ENCODE data around the gene SRP68. TPM values are rescaled to one million over a fixed set of nuclear protein-coding genes. Genes with fewer than 3 reads are reported as not detected.
"Not testable (repeated sequence)": the region's sequence is repeated elsewhere in the genome, so short reads cannot be mapped to it uniquely, and the experiment has no call there.

Gene SRP68
- total RNA-seq, 1 donor, result 34.7 TPM

DNA sequence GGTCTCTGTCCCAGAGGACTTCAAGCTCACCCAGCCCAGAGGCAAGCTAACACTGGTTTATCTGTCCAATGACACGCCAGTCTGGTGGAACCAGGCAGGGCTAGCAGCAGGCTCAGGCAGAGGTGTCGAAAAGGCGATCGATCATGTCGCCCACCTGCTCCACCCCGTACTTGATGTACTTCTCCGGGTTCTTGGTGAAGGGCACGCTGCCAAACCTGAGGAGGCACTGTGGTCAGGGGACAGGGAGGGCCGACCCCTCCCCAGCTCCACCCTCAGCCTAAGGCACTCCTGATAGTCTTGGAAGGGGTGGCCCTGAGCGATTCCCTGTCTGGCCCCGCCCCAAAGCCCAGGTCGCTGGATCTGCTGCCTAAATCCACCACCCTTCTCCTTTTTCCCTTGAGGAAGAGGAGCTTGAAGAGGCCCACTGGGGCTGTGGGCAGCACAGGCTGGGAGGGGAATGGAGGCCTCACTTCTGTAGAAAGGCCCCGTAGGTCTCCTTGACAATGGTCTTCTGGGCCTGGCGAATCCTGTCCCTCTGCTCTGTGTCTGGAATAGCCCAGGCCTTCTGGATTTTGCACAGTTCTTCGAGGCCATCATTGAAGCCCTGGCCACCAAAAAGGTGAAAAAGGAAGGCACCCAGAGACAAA lies 11.3 kb upstream of the SRP68 start:
- H3K27me3 ChIP-seq (ENCODE audit: insufficient read depth, low read length), result peaks cover 11% of the 10 kb centered on the region
- H3K4me1 ChIP-seq (ENCODE audit: insufficient read depth, low read length), result peaks cover 15% of the 10 kb centered on the region
- no peaks in the 10 kb centered on the region for H3K9me3 ChIP-seq (ENCODE audit: low read depth, low read length)
- no peak overlapping the region for H3K4me3 ChIP-seq (ENCODE audit: low read length)

DNA sequence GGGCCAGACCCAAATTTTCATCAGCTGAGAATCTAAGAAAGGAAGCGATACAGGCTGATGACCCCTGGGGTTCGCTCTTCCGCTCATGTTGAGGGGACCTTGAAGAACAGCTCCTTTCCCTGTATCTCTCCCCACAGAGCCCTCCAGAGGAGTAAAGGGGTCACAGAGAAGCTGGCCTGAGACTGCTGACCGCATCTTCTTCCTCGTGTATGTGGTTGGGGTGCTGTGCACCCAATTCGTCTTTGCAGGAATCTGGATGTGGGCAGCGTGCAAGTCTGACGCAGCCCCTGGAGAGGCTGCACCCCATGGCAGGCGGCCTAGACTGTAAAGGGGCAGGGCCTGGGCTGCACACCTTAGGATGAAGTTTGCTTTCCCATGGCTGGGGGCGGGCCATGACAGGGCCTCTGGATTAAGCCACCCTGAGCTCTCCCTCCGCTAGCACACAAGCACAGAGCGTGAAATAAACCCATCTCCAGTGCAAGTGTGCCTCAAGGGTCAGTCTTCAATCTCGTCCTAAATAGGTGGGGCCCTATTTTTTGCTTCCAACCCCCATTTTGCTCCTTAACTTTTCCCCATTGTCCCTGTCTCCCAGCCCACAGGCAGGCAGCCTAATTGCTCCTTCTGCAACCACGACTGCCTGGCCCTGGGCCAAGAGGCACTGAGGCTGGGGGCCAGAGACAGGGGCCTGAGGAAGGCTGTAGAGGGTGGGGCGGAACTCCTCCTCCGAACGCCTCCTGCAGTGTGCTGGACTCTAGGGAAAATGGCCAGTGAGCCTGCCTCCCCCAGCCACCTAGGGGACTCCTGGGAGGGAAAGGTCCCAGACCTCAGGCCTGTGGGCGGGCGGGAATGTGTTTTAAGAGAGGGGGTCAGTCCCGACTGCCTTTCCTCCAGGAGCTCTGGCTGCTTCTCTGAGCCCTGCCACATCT lies 10.3 kb upstream of the SRP68 start:
- H3K4me3 ChIP-seq (ENCODE audit: low read length), result no peak overlapping the region
- peaks cover 21% of the 10 kb centered on the region for H3K27me3 ChIP-seq (ENCODE audit: insufficient read depth, low read length)
- H3K4me1 ChIP-seq (ENCODE audit: insufficient read depth, low read length), result peaks cover 21% of the 10 kb centered on the region
- no peaks in the 10 kb centered on the region for H3K9me3 ChIP-seq (ENCODE audit: low read depth, low read length)

DNA sequence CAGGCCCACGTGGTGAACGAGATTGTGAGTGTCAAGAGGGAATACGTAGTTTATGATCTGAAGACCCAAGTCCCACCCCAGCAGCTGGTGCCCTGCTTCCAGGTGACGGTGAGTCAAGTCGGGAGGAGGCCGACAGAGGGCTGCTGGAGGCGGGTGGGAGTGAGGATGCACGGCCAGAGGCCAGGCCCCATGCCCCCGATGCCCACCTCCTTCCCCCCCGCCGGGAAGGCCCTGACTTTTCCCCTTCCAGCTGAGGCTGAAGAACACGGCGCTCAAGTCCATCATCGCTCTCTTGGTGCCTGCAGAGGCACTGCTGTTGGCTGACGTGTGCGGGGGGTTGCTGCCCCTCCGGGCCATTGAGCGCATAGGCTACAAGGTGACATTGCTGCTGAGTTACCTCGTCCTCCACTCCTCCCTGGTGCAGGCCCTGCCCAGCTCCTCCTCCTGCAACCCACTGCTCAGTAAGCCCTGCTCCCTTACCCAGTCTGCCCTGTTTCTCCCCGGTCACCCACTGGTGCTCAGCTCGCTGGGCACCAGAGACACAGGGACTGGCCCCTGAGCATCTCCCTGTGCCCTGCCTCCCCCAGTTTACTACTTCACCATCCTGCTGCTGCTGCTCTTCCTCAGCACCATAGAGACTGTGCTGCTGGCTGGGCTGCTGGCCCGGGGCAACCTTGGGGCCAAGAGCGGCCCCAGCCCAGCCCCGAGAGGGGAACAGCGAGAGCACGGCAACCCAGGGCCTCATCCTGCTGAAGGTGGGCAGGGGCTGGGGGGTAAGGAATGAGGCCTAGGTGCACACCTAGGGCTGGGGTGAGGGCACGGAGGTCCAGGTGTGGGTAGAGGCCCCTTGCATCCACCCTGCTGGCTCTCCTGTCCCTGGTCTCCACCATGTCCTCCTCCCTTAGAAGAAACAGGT lies 9.2 kb upstream of the SRP68 start:
- peaks cover 32% of the 10 kb centered on the region for H3K4me1 ChIP-seq (ENCODE audit: insufficient read depth, low read length)
- H3K27me3 ChIP-seq (ENCODE audit: insufficient read depth, low read length), result peaks cover 31% of the 10 kb centered on the region
- H3K4me3 ChIP-seq (ENCODE audit: low read length), result no peak overlapping the region
- H3K9me3 ChIP-seq (ENCODE audit: low read depth, low read length), result no peaks in the 10 kb centered on the region

DNA sequence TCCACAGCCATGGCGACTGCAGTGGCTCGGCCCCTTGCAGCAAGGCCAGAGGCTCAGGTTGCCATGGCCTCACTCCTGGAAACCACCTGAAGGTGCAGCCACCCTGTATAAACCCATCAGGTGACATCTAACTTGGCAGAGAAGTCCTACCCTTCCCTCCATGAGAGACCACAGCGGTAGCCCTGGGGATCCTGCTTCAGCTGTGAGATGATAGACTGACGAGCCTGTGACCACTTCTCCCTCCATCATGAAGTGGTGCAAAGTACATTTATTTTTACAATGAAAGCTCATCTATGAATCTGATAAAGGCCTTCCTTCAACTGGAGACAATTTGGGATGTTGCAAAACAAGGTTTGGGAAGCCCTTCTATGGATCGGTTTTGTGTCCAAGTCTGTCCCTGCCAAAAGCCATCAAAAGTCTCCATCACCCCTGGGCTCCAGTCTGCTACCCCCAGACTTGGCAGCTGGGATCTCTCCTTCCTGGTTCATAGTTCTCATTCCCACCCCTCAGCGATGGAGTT lies 8.5 kb upstream of the SRP68 start:
- Histone ChIP-seq H3K4me3 (ENCODE audit: low read length) (no peak overlapping the region), H3K4me1 (ENCODE audit: insufficient read depth, low read length) (peaks cover 39% of the 10 kb centered on the region), H3K27me3 (ENCODE audit: insufficient read depth, low read length) (peaks cover 38% of the 10 kb centered on the region), H3K9me3 (ENCODE audit: low read depth, low read length) (no peaks in the 10 kb centered on the region)

DNA sequence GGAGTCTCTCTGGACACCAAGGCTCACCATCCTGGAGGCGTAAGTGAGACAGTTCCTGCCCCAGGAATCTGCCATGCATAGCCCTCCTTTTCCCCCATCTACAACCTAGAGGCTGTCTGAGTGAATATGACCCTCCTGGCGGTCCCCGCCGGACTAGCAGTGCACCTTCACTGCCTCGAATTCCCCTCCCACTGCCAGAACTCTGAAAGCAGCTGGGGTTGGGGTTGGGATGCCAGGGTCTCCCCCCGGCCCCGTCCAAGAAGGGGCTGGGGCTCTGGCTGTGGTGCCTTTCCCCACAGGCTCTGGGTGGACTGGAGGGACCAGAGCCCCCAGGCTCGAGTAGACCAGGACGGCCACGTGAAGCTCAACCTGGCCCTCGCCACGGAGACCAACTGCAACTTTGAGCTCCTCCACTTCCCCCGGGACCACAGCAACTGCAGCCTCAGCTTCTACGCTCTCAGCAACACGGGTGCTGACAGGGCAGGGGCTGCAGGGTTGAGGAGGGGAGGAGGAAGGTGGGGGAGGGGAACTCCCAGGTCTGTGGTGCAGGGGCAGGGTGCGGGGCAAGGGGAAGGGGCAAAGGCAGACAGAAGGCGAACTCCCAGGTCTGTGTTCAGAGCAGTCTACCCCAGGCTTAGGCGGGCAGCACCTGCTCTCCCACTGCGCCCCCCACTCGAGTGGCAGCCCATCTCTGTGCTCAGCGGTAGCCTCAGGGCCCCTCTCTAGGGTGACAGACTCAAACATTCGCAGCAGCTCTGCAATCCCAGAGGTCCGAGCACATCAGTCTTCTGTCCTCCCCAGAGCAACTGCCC lies 7.8 kb upstream of the SRP68 start:
- no peak overlapping the region for H3K4me3 ChIP-seq (ENCODE audit: low read length)
- peaks cover 46% of the 10 kb centered on the region for H3K4me1 ChIP-seq (ENCODE audit: insufficient read depth, low read length)
- H3K27me3 ChIP-seq (ENCODE audit: insufficient read depth, low read length), result peaks cover 45% of the 10 kb centered on the region
- no peaks in the 10 kb centered on the region for H3K9me3 ChIP-seq (ENCODE audit: low read depth, low read length)

DNA sequence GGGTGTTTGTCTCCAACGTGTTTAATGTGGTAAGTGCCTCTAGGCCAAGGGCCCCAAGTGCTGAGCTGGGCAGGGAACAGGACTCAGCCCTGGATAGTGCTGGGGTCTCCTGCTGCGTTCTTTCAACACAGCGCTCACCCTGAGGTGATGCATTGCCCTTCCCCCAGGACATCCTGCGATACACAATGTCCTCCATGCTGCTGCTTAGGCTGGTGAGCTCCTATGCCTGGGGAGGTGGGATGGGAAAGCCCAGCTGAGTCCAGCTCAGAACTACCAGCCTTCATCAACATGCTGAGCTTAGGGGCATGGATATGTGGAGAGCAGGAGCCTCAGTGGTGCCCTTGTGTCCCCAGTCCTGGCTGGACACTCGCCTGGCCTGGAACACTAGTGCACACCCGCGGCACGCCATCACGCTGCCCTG lies 7.2 kb upstream of the SRP68 start:
- H3K4me3 ChIP-seq (ENCODE audit: low read length), result no peak overlapping the region
- H3K4me1 ChIP-seq (ENCODE audit: insufficient read depth, low read length), result peaks cover 52% of the 10 kb centered on the region
- H3K9me3 ChIP-seq (ENCODE audit: low read depth, low read length), result no peaks in the 10 kb centered on the region
- peaks cover 51% of the 10 kb centered on the region for H3K27me3 ChIP-seq (ENCODE audit: insufficient read depth, low read length)

- Histone ChIP-seq H3K9me3 (ENCODE audit: low read depth, low read length) (no peaks in the 10 kb centered on the region), H3K27me3 (ENCODE audit: insufficient read depth, low read length) (peaks cover 56% of the 10 kb centered on the region), H3K4me3 (ENCODE audit: low read length) (no peak within 1 kb of the TSS), H3K4me1 (ENCODE audit: insufficient read depth, low read length) (peaks cover 57% of the 10 kb centered on the region)
Observed at GRCh38 chr17:76078860-76079534, 6.7 kb upstream of the SRP68 start, which contains the start of gene ZACN. ZACN (plus strand) TSS chr17:76079182; CDS start chr17:76079265, 83 bp downstream.

- H3K4me3 ChIP-seq (ENCODE audit: low read length); H3K9me3 ChIP-seq (ENCODE audit: low read depth, low read length): not testable (repeated sequence)
- H3K4me1 ChIP-seq (ENCODE audit: insufficient read depth, low read length), result peaks cover 58% of the 10 kb centered on the region
- peaks cover 62% of the 10 kb centered on the region for H3K27me3 ChIP-seq (ENCODE audit: insufficient read depth, low read length)
Observed at GRCh38 chr17:76078370-76078769, 6.1 kb upstream of the SRP68 start.

GRCh38 chr17:76077584-76078110 lies 5.3 kb upstream of the SRP68 start:
- Histone ChIP-seq H3K27me3 (ENCODE audit: insufficient read depth, low read length) (peaks cover 62% of the 10 kb centered on the region), H3K9me3 (ENCODE audit: low read depth, low read length) (no peaks in the 10 kb centered on the region), H3K4me1 (ENCODE audit: insufficient read depth, low read length) (peaks cover 63% of the 10 kb centered on the region), H3K4me3 (ENCODE audit: low read length) (no peak overlapping the region)

DNA sequence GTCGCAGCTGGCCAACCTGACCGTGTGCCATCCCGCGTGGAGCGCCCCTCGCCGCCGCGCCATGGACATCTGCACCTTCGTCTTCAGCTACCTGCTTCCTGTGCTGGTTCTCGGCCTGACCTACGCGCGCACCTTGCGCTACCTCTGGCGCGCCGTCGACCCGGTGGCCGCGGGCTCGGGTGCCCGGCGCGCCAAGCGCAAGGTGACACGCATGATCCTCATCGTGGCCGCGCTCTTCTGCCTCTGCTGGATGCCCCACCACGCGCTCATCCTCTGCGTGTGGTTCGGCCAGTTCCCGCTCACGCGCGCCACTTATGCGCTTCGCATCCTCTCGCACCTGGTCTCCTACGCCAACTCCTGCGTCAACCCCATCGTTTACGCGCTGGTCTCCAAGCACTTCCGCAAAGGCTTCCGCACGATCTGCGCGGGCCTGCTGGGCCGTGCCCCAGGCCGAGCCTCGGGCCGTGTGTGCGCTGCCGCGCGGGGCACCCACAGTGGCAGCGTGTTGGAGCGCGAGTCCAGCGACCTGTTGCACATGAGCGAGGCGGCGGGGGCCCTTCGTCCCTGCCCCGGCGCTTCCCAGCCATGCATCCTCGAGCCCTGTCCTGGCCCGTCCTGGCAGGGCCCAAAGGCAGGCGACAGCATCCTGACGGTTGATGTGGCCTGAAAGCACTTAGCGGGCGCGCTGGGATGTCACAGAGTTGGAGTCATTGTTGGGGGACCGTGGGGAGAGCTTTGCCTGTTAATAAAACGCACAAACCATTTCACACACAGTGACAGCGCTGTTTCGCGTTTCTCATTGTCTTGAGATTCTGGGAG lies 4.7 kb upstream of the SRP68 start:
- H3K27me3 ChIP-seq (ENCODE audit: insufficient read depth, low read length), result peaks cover 62% of the 10 kb centered on the region
- no peaks in the 10 kb centered on the region for H3K9me3 ChIP-seq (ENCODE audit: low read depth, low read length)
- no peak overlapping the region for H3K4me3 ChIP-seq (ENCODE audit: low read length)
- H3K4me1 ChIP-seq (ENCODE audit: insufficient read depth, low read length), result peaks cover 63% of the 10 kb centered on the region

DNA sequence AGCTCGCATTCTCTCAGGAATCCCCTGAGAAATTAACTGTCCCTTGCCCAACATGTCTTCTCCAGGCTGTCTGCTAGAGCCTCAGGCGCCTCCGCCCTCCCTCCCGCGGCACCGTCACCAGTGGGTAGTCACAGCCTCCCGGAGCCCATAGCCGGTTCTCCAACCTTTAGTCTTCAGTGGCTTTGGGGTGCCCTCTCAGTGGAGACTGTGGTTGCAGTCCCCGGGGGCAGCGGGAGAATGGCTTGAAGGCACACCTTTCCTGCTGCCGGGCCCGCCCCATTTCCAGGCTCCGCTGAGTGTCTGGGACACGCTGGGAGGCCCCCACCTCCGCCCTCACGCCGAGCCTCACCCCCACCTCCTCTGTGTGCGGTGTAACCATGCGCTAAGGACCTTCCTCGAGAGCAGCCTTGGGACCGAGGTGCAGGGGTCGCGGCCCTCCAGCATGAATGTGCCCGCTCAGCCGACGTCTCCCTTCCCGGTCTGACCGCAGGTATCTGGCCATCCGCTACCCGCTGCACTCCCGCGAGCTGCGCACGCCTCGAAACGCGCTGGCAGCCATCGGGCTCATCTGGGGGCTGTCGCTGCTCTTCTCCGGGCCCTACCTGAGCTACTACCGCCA lies 3.9 kb upstream of the SRP68 start:
- no peaks in the 10 kb centered on the region for H3K9me3 ChIP-seq (ENCODE audit: low read depth, low read length)
- peaks cover 62% of the 10 kb centered on the region for H3K27me3 ChIP-seq (ENCODE audit: insufficient read depth, low read length)
- H3K4me1 ChIP-seq (ENCODE audit: insufficient read depth, low read length), result peaks cover 69% of the 10 kb centered on the region
- H3K4me3 ChIP-seq (ENCODE audit: low read length), result no peak overlapping the region

DNA sequence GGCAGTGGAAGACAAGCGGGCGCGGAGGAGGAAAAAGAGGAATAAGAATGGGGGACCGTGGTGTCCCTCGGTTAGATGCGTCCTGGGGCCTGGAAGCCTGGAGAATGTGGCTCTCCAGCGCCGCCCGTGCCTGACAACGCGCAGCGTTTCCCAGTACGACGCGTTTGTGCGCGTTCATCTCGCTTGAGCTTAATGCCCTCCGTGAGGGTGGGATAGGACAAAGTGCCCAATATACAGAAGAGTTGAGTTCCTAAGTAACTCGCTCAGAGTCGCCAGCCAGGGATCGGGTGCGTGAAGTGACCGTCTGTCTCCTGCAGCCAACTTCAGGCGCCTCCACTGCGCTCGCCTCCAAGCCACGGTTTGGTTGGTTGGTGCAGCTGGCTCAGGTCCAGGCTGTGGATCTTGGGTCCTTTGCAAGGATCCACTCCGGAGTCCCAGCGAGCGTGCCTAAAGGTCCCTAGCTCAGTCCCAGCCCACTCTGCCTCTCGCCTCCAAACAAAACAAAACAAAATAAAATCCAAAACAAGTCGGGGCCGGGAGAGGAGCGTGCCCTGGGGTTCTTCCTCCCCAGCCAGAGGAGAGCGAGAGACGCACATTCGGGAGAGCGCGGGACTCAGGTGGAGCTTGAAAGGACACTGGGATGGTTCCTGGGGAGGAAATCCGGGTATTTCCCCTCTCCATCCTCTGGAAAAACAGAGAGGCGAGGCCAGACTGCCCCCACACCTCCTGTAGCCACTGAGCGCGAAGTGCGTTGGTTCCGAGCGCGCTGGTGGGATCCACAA lies 3.2 kb upstream of the SRP68 start:
- Histone ChIP-seq H3K4me3 (ENCODE audit: low read length) (no peak overlapping the region), H3K4me1 (ENCODE audit: insufficient read depth, low read length) (peaks cover 75% of the 10 kb centered on the region), H3K9me3 (ENCODE audit: low read depth, low read length) (no peaks in the 10 kb centered on the region), H3K27me3 (ENCODE audit: insufficient read depth, low read length) (peaks cover 62% of the 10 kb centered on the region)
